BLaER1 treated with 17β-estradiol and CSF1 and Interleukin-3, amounts not matched to agents 10 nM and 100 nM (cell line): ENCODE results near the gene ZNF689.
A peak's percentile ranks its signal among the peaks of the same experiment; 100 is the strongest.

Source experiments
- H3K27ac ChIP-seq, 11 experiments: shearing (Covaris generic); formaldehyde crosslinking; 2 replicates each; pipeline ENCODE4 v1.8.1; 2022
- H3K27me3 ChIP-seq, 11 experiments: shearing (Covaris generic); formaldehyde crosslinking; 2 replicates each; pipeline ENCODE4 v1.8.1; 2022
- H3K36me3 ChIP-seq, 11 experiments: shearing (Covaris generic); formaldehyde crosslinking; 2 replicates each; pipeline ENCODE4 v1.8.1; 2022
- H3K4me1 ChIP-seq, 10 experiments: shearing (Covaris generic); formaldehyde crosslinking; 2 replicates each; pipeline ENCODE4 v1.8.1; 2022
- H3K4me2 ChIP-seq, 11 experiments: shearing (Covaris generic); formaldehyde crosslinking; 2 replicates each; pipeline ENCODE4 v1.8.1; 2022
- H3K4me3 ChIP-seq, 10 experiments: shearing (Covaris generic); formaldehyde crosslinking; 2 replicates each; pipeline ENCODE4 v1.8.1; 2022
- H3K9ac ChIP-seq, 11 experiments: shearing (Covaris generic); formaldehyde crosslinking; 2 replicates each; pipeline ENCODE4 v1.8.1; 2022
- H3K9me3 ChIP-seq, 11 experiments: shearing (Covaris generic); formaldehyde crosslinking; replicated peaks in 1 of 11; 2 replicates each; pipeline ENCODE4 v1.8.1; 2022
- H4K20me1 ChIP-seq, 11 experiments: shearing (Covaris generic); formaldehyde crosslinking; 2 replicates each; pipeline ENCODE4 v1.8.1; 2022
- Cebpa-rat ChIP-seq, 11 experiments: shearing (Covaris generic); IDR thresholded peaks; 2 replicates each; pipeline ENCODE4 v1.8.1; 2022

ZNF689 gene

GRCh38 chr16:30567160-30567990, 42.8 kb downstream of the ZNF689 start:
- no peak for TF ChIP-seq Cebpa-rat (IDR thresholded peaks at IDR 0.05)
- Histone ChIP-seq H3K27me3 (peaks cover 0 to 7% (median 1%) of the 10 kb centered on the region in 11 experiments; a peak in 13 of 22 replicates), H3K9ac (peak overlapping the region; percentile 58 to 98 (median 80); a peak in 21 of 22 replicates), H3K9me3 (no peaks in the 10 kb centered on the region), H4K20me1 (no peaks in the 10 kb centered on the region), H3K36me3 (no peaks in the 10 kb centered on the region; a peak in 1 of 22 replicates), H3K27ac (peak overlapping the region; percentile 73 to 99 (median 96)), H3K4me1 (peaks cover 45 to 62% (median 52%) of the 10 kb centered on the region in 10 experiments), H3K4me3 (peak overlapping the region in 3 of 10 experiments; percentile 9 to 39 (median 33); a peak in 6 of 20 replicates), H3K4me2 (peak overlapping the region; percentile 93 to 100 (median 99))

DNA sequence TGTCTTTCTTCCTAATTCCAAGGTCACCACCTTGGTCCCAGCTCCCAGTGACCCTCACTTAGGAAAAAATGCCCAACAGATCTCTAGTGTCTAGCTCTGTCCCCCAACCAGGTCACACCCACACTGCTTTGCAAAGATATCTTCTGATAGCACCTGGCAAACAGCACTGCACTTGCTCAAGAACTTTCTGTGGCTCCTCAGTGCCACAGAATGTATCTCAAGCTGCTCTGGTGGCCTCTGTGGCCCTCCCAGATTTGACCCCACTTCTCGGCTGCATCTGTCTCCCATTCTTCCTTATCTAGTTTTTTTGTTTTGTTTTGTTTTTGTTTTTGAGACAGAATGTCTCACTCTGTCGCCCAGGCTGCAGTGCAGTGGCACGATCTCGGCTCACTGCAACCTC, 43.7 kb downstream of the ZNF689 start:
- Histone ChIP-seq H3K4me1 (peaks cover 47 to 67% (median 58%) of the 10 kb centered on the region in 10 experiments), H3K9ac (peak overlapping the region in 2 of 11 experiments; percentile 26 to 41; a peak in 2 of 22 replicates), H3K36me3 (no peaks in the 10 kb centered on the region; a peak in 1 of 22 replicates), H3K9me3 (no peaks in the 10 kb centered on the region), H3K27ac (peak overlapping the region in 8 of 11 experiments; percentile 18 to 99 (median 97); a peak in 15 of 22 replicates), H3K4me2 (peak overlapping the region in 6 of 11 experiments; percentile 95 to 100 (median 99); a peak in 7 of 22 replicates), H3K4me3 (no peak overlapping the region), H4K20me1 (no peaks in the 10 kb centered on the region), H3K27me3 (peaks cover 0 to 15% (median 10%) of the 10 kb centered on the region in 11 experiments; a peak in 19 of 22 replicates)
- no peak for TF ChIP-seq Cebpa-rat (IDR thresholded peaks at IDR 0.05)

- peak overlapping the region in 7 of 11 experiments; percentile 18 to 99 (median 98); a peak in 11 of 22 replicates for H3K27ac ChIP-seq
- peaks cover 5 to 20% (median 15%) of the 10 kb centered on the region in 11 experiments; a peak in 21 of 22 replicates for H3K27me3 ChIP-seq
- H3K4me3 ChIP-seq = no peak overlapping the region
- H3K4me2 ChIP-seq = peak overlapping the region in 4 of 11 experiments; percentile 99 to 100 (median 99); a peak in 4 of 22 replicates
- peak overlapping the region in 2 of 11 experiments; percentile 26 to 41; a peak in 2 of 22 replicates for H3K9ac ChIP-seq
- H4K20me1 ChIP-seq = no peaks in the 10 kb centered on the region
- no peak for TF ChIP-seq Cebpa-rat (IDR thresholded peaks at IDR 0.05)
- no peaks in the 10 kb centered on the region; a peak in 1 of 22 replicates for H3K36me3 ChIP-seq
- H3K4me1 ChIP-seq = peaks cover 50 to 69% (median 60%) of the 10 kb centered on the region in 10 experiments
- no peaks in the 10 kb centered on the region for H3K9me3 ChIP-seq
Observed at GRCh38 chr16:30565984-30566383, 44.2 kb downstream of the ZNF689 start.

- Histone ChIP-seq H4K20me1 (no peaks in the 10 kb centered on the region), H3K4me1 (peaks cover 48 to 69% (median 60%) of the 10 kb centered on the region in 10 experiments), H3K36me3 (no peaks in the 10 kb centered on the region; a peak in 1 of 22 replicates), H3K4me2 (no peak overlapping the region), H3K27me3 (peaks cover 8 to 25% (median 20%) of the 10 kb centered on the region in 11 experiments; a peak in 21 of 22 replicates), H3K9ac (no peak overlapping the region), H3K9me3 (no peaks in the 10 kb centered on the region), H3K4me3 (no peak overlapping the region), H3K27ac (peak overlapping the region in 2 of 11 experiments; percentile 96 to 99; a peak in 2 of 22 replicates)
- no peak for TF ChIP-seq Cebpa-rat (IDR thresholded peaks at IDR 0.05)
Observed at GRCh38 chr16:30565526-30565925, 44.7 kb downstream of the ZNF689 start.

DNA sequence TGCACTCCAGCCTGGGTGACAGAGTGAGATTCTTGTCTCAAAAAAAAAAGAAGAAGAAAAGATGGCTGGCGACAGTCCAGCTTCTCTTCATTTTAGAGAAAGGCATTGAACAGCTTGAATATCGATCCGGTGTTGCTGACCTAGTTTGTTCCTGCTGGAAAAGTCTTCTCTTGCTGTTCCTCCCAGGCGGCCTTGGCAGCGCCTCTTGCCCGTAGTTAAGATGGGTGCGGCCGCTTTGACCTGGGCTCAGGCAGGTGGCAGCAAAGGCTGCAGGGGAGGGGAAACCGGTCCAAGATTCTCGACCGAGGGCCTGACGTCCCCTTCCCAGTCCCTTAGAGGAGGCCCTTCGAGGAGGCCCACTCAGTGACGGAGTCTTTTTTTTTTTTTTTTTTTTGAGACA, 48.2 kb downstream of the ZNF689 start:
- Histone ChIP-seq H3K9ac (peak overlapping the region; percentile 53 to 81 (median 76); a peak in 20 of 22 replicates), H3K4me2 (peak overlapping the region; percentile 74 to 98 (median 90))
- TF ChIP-seq Cebpa-rat (IDR thresholded peaks at IDR 0.05) = no peak

DNA sequence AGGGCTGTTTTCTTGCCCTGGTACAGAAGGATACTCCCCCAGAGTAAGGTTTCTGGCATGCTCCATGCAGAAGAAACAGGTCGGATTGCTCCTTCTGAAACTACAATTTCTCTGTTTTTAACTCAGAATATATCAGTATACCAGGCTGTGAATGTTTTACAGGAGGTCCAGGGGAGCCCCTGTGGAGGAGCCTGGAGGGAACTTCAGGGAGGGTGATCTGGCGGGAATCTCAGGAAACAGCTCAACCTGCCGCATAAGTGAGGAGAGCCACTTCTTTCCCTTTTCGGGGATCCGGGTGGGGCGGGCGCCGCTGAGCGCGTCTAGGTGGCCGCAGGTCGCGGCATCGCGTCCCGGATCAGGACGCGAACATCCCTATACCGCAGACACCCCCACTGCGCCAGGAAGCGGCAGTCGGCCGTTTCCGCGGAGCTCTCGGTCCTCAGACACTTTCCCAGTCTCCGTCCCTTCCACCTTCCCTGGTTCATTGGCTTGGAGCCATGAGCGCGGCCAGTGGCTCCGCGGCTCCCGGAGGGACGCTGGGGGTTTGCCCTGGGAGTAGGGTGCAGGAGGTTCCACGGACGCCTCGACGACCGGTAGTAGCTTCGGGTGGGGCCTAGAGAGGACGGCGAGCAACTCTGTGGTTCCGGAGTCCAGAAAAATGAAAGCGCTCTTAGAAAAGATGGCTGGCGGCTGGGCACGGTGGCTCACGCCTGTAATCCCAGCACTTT, 48.9 kb downstream of the ZNF689 start:
- no peak for TF ChIP-seq Cebpa-rat (IDR thresholded peaks at IDR 0.05)
- Histone ChIP-seq H3K4me1 (peaks cover 36 to 56% (median 48%) of the 10 kb centered on the region in 10 experiments), H4K20me1 (no peaks in the 10 kb centered on the region), H3K4me2 (peak overlapping the region; percentile 74 to 98 (median 90)), H3K4me3 (peak overlapping the region; percentile 49 to 70 (median 56)), H3K36me3 (peaks cover 0 to 3% (median 2%) of the 10 kb centered on the region in 11 experiments; a peak in 9 of 22 replicates), H3K27me3 (peaks cover 8 to 40% (median 31%) of the 10 kb centered on the region in 11 experiments; a peak in 21 of 22 replicates), H3K9ac (peak overlapping the region; percentile 53 to 81 (median 76)), H3K27ac (peak overlapping the region; percentile 66 to 83 (median 73)), H3K9me3 (no peaks in the 10 kb centered on the region)

More for the DNA sequence above, 48.2 kb downstream of the ZNF689 start:
- H4K20me1 ChIP-seq = no peaks in the 10 kb centered on the region
- peaks cover 8 to 40% (median 31%) of the 10 kb centered on the region in 11 experiments; a peak in 21 of 22 replicates for H3K27me3 ChIP-seq
- H3K36me3 ChIP-seq = no peaks in the 10 kb centered on the region
- peak overlapping the region; percentile 66 to 83 (median 73) for H3K27ac ChIP-seq
- H3K4me3 ChIP-seq = peak overlapping the region in 9 of 10 experiments; percentile 49 to 70 (median 58); a peak in 14 of 20 replicates
- H3K4me1 ChIP-seq = peaks cover 29 to 56% (median 44%) of the 10 kb centered on the region in 10 experiments
- H3K9me3 ChIP-seq = no peaks in the 10 kb centered on the region

DNA sequence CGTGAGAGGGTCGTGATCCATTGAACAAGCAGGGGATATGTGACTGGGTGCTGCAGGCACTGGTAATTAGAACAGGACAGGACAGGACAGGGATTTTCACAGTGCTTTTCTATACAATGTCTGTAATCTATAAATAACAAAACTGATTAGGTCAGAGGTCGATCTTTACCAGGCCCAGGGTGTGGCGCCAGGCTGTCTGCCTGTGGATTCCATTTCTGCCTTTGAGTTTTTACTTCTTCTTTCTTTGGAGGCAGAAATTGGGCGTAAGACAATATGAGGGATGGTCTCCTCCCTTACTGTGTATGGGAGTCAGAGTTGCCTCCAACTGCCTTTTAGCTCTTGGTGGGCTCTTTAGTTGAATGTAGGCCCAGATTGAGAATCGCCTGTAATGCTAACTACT, 50.5 kb downstream of the ZNF689 start:
- Histone ChIP-seq H3K4me3 (no peak overlapping the region), H4K20me1 (peaks cover 0 to 10% (median 0%) of the 10 kb centered on the region in 11 experiments; a peak in 6 of 22 replicates), H3K27ac (peak overlapping the region in 9 of 11 experiments; percentile 1 to 96 (median 93); a peak in 14 of 22 replicates), H3K27me3 (peaks cover 8 to 40% (median 31%) of the 10 kb centered on the region in 11 experiments; a peak in 21 of 22 replicates), H3K9me3 (no peaks in the 10 kb centered on the region), H3K4me1 (peaks cover 38 to 65% (median 55%) of the 10 kb centered on the region in 10 experiments), H3K9ac (peak overlapping the region in 1 of 11 experiments; percentile 2; a peak in 2 of 22 replicates), H3K36me3 (peaks cover 15 to 19% (median 17%) of the 10 kb centered on the region in 11 experiments), H3K4me2 (peak overlapping the region in 9 of 11 experiments; percentile 51 to 98 (median 80); a peak in 15 of 22 replicates)
- no peak for TF ChIP-seq Cebpa-rat (IDR thresholded peaks at IDR 0.05)
